OCI-LY7 (cell line): ENCODE measurements around the gene IRF8.

Source experiments
- EZH2phosphoT487 ChIP-seq: fragments of 200-600 bp; sonication (generic); IDR thresholded peaks from 2 replicates; pipeline ENCODE4 v1.6.1; 2018; ENCODE audit warnings: low read depth, borderline replicate concordance, mild to moderate bottlenecking, mixed run types, antibody characterized with exemption, low read length, moderate library complexity, mixed read lengths
- TF ChIP-seq, protein P1 (sequence below): fragments of 200-600 bp; sonication (generic); conservative IDR thresholded peaks from 2 replicates; pipeline ENCODE4 v1.5.1; 2014; ENCODE audit warnings: mild to moderate bottlenecking, antibody characterized with exemption, low read length, moderate library complexity, mixed read lengths

DNA sequence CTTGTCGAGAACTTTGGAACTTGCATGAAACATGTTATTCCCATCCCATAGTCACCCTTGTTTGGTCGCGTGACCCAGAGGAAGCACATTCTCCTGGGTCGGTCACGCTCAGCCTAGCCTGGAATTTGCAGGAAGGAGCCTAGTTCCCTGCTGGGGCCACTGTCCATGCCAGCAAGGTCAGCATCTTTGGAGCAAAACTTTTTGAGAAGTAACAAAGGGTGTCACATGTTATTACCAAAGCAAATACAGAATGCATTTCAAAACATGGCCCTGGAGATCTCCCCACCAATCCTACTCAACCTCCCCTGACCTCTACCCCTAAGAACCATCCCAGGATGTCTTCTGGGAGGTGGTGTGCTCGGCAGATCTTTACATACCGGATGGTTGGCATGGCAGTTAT is 26.2 kb upstream of the IRF8 start:
- no peak for TF ChIP-seq EZH2phosphoT487
- TF ChIP-seq, protein P1, sequence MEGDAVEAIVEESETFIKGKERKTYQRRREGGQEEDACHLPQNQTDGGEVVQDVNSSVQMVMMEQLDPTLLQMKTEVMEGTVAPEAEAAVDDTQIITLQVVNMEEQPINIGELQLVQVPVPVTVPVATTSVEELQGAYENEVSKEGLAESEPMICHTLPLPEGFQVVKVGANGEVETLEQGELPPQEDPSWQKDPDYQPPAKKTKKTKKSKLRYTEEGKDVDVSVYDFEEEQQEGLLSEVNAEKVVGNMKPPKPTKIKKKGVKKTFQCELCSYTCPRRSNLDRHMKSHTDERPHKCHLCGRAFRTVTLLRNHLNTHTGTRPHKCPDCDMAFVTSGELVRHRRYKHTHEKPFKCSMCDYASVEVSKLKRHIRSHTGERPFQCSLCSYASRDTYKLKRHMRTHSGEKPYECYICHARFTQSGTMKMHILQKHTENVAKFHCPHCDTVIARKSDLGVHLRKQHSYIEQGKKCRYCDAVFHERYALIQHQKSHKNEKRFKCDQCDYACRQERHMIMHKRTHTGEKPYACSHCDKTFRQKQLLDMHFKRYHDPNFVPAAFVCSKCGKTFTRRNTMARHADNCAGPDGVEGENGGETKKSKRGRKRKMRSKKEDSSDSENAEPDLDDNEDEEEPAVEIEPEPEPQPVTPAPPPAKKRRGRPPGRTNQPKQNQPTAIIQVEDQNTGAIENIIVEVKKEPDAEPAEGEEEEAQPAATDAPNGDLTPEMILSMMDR = no peak
